K562 (cell line): ENCODE measurements around the gene TAF5L. TPM values are rescaled to one million over a fixed set of nuclear protein-coding genes. Genes with fewer than 3 reads are reported as not detected.

Source experiments
- ATAC-seq: fragments of 200-7000 bp; cut with Tn5 transposase; 3 replicates; pipeline ENCODE4 v1.9.1; 2020; ENCODE audit warnings: moderate library complexity
- BruUV-seq: library from RNA; stranded (reverse); fragments of 400-500 nt; replicated peaks from 2 replicates; lab custom pipeline; 2021; lab: Mats Ljungman, UMichigan
- CTCF ChIA-PET: fragments of 300-600 bp; formaldehyde crosslinking; extraction: SDS; loops from one replicate; lab custom pipeline; 2021; ENCODE audit warnings: low intra/inter-chr PET ratio; lab: Yijun Ruan, JAX
- POLR2A ChIA-PET: fragments of 300-600, 350-650 bp; sonication (Branson Sonifier 250); formaldehyde crosslinking; extraction: SDS; loops from one replicate; lab custom pipeline; 2021; ENCODE audit warnings: antibody characterized with exemption, inconsistent platforms; lab: Yijun Ruan, JAX
- DNase-seq, 4 experiments: peaks; one replicate each; pipeline versions ENCODE4 v3.0.0 to v3.0.0-alpha.2; 2011 to 2018; ENCODE audit warnings: low spot score in 3 of 4, mixed read lengths in 3 of 4; ENCODE audit errors: extremely low read depth in 1 of 4
- FAIRE-seq: peaks from 2 replicates; lab custom pipeline; 2011; peaks lifted over from hg19 to GRCh38; lab: Jason Lieb, UNC
- H2AFZ ChIP-seq: 2 replicates; pipeline ENCODE4 v1.6.0; 2011; ENCODE audit warnings: low read depth, low read length, control low read depth, inconsistent platforms
- H3K27ac ChIP-seq: fragments of 200-600 bp; 3 replicates; pipeline ENCODE4 v1.8.0; 2011; ENCODE audit warnings: low read depth, mild to moderate bottlenecking, control low read depth, inconsistent platforms, low read length, moderate library complexity, mixed read lengths; ENCODE audit errors: extremely low read depth
- H3K27me3 ChIP-seq, 2 experiments: fragments of 300-600 bp in 1 of 2; 2 replicates in 1 of 2; 3 replicates in 1 of 2; pipeline versions ENCODE4 v1.6.0 to v1.8.0; 2011; ENCODE audit warnings: inconsistent platforms in 2 of 2, low read length in 2 of 2, mild to moderate bottlenecking in 1 of 2, mixed read lengths in 1 of 2, moderate library complexity in 1 of 2; ENCODE audit not compliant: control insufficient read depth in 2 of 2, insufficient read depth in 2 of 2
- H3K36me3 ChIP-seq: fragments of 300-600 bp; 3 replicates; pipeline ENCODE4 v1.8.0; 2011; ENCODE audit warnings: mild to moderate bottlenecking, low read length, inconsistent platforms; ENCODE audit not compliant: control insufficient read depth, insufficient read depth
- H3K4me1 ChIP-seq, 2 experiments: fragments of 200-600 bp in 1 of 2; replicated peaks in 1 of 2; 2 replicates in 1 of 2; 3 replicates in 1 of 2; pipeline versions ENCODE4 v1.5.1 to v1.8.0; 2011; ENCODE audit warnings: inconsistent platforms in 2 of 2, low read length in 2 of 2, mild to moderate bottlenecking in 1 of 2, mixed read lengths in 1 of 2, moderate library complexity in 1 of 2; ENCODE audit not compliant: control insufficient read depth in 2 of 2, insufficient read depth in 2 of 2
- H3K4me2 ChIP-seq: 2 replicates; pipeline ENCODE4 v1.6.1; 2011; ENCODE audit warnings: low read length, control low read depth, inconsistent platforms, mixed read lengths; ENCODE audit not compliant: insufficient read depth
- H3K4me3 ChIP-seq: fragments of 200-600 bp; sonication (generic), shearing (Covaris generic); 2 replicates; pipeline ENCODE4 v1.5.1; 2016; ENCODE audit warnings: control low read depth, inconsistent platforms
- H3K79me2 ChIP-seq: fragments of 200-600 bp; 3 replicates; pipeline ENCODE4 v1.8.0; 2011; ENCODE audit warnings: low read length, inconsistent platforms; ENCODE audit not compliant: control insufficient read depth, insufficient read depth
- H3K9ac ChIP-seq, 2 experiments: 2 replicates each; pipeline versions ENCODE4 v1.6.0 to v1.6.1; 2011; ENCODE audit warnings: low read depth in 2 of 2, low read length in 2 of 2, control low read depth in 1 of 2, inconsistent platforms in 1 of 2, mild to moderate bottlenecking in 1 of 2, mixed read lengths in 1 of 2; ENCODE audit not compliant: insufficient read depth in 1 of 2
- H3K9me1 ChIP-seq: one replicate; pipeline ENCODE4 v1.6.0; 2011; ENCODE audit warnings: inconsistent platforms, mild to moderate bottlenecking, low read length, moderate library complexity; ENCODE audit not compliant: control insufficient read depth, insufficient read depth
- H3K9me3 ChIP-seq: replicated peaks from 2 replicates; pipeline ENCODE4 v1.5.1; 2011; ENCODE audit warnings: low read depth, low read length, inconsistent platforms; ENCODE audit not compliant: control insufficient read depth, insufficient read depth
- H4K20me1 ChIP-seq: replicated peaks from 2 replicates; pipeline ENCODE4 v1.6.1; 2011; ENCODE audit warnings: low read length, inconsistent platforms, mixed read lengths; ENCODE audit not compliant: control insufficient read depth, insufficient read depth
- CBX5 ChIP-seq: IDR thresholded peaks from 2 replicates; pipeline ENCODE4 v1.6.1; 2014; ENCODE audit warnings: low read depth, borderline replicate concordance
- ELF1 ChIP-seq: fragments of 200-800 bp; sonication (Bioruptor generic); IDR thresholded peaks from 2 replicates; pipeline ENCODE4 v1.6.1; 2016; ENCODE audit warnings: missing genetic modification characterization, missing compliant biosample characterization
- FOSL1 ChIP-seq: fragments of 200-800 bp; sonication (Bioruptor generic); conservative IDR thresholded peaks from 2 replicates; pipeline ENCODE4 v1.6.1; 2016; ENCODE audit warnings: missing genetic modification characterization, missing compliant biosample characterization
- MEF2A ChIP-seq: IDR thresholded peaks from 2 replicates; pipeline ENCODE4 v1.6.1; 2011; ENCODE audit warnings: low read depth, mild to moderate bottlenecking, low read length, moderate library complexity; ENCODE audit not compliant: control insufficient read depth
- MTF1 ChIP-seq: fragments of 250-450 bp; sonication (Bioruptor Pico); IDR thresholded peaks from 2 replicates; pipeline ENCODE4 v1.9.0; 2021; ENCODE audit warnings: moderate library complexity, mild to moderate bottlenecking, inconsistent platforms, borderline replicate concordance
- REST ChIP-seq, 2 experiments: fragments of 450-650 bp; formaldehyde crosslinking in 1 of 2; IDR thresholded peaks; 2 replicates each; pipeline versions ENCODE4 v1.4.0 to v1.6.1; 2014 to 2020; ENCODE audit warnings: mild to moderate bottlenecking in 2 of 2, borderline replicate concordance in 1 of 2, low read depth in 1 of 2
- STAG1 ChIP-seq: sonication (generic); formaldehyde crosslinking; IDR thresholded peaks from 2 replicates; pipeline ENCODE4 v1.5.0; 2020; ENCODE audit warnings: missing genetic modification reagents, borderline replicate concordance
- TRIM24 ChIP-seq, 2 experiments: fragments of 450-650 bp; IDR thresholded peaks; 2 replicates each; pipeline ENCODE4 v1.6.1; 2016
- ZNF311 ChIP-seq: fragments of 250-450 bp; sonication (Bioruptor Pico); IDR thresholded peaks from 2 replicates; pipeline ENCODE4 v1.4.0; 2020; ENCODE audit warnings: mild to moderate bottlenecking, moderate library complexity
- ZNF324 ChIP-seq: fragments of 250-450 bp; sonication (Bioruptor Pico); IDR thresholded peaks from 2 replicates; pipeline ENCODE4 v1.4.0; 2020; ENCODE audit warnings: mild to moderate bottlenecking
- ZNF766 ChIP-seq: fragments of 200-800 bp; sonication (Bioruptor generic); conservative IDR thresholded peaks from 2 replicates; pipeline ENCODE4 v1.6.1; 2016; ENCODE audit warnings: missing genetic modification characterization, missing compliant biosample characterization
- ZNF830 ChIP-seq: fragments of 250-450 bp; sonication (Bioruptor Pico); IDR thresholded peaks from 2 replicates; pipeline ENCODE4 v1.5.0; 2021; ENCODE audit warnings: mild to moderate bottlenecking
- WGBS: fragments of 100-300 bp; shearing (Covaris generic); methylation state at CpG from one replicate; pipeline ENCODE4 v1.1.6; 2016; ENCODE audit warnings: low coverage, mixed read lengths; ENCODE audit not compliant: insufficient coverage; ENCODE audit errors: missing lambda C conversion rate; 5-methylcytosine and 5-hydroxymethylcytosine counted together
- in situ Hi-C: fragments of 300-500 bp; cut with MboI; formaldehyde crosslinking; loops from 4 replicates; pipeline ENCODE4 v1.15.0; 2018; ENCODE audit warnings: inconsistent platforms, mixed read lengths
- intact Hi-C: fragments of 100-400 bp; cut with micrococcal nuclease; formaldehyde crosslinking; loops from 2 replicates; pipeline ENCODE4 v1.14.2; 2022
- polyA plus RNA-seq, 8 experiments: library from polyadenylated mRNA; depleted of rRNA in 4 of 8; stranded (reverse) in 5 of 8; unstranded in 3 of 8; fragments of >200 nt; fragmentation: Nextera tagmentation in 2 of 8; fragmentation: Illumina TruSeq in 1 of 8; extraction: Ambion mirVana in 2 of 8; extraction: Trizol in 1 of 8; gene quantifications; 2 replicates each; pipeline versions ENCODE4 v1.2.1 to v1.2.3, GENCODE V29; 2011 to 2014; ENCODE audit warnings: inconsistent platforms in 1 of 8, missing spikeins in 1 of 8
- total RNA-seq, 7 experiments: library from RNA; depleted of rRNA in 6 of 7; stranded (reverse); fragments of >200 nt in 6 of 7; fragmentation: Illumina TruSeq in 2 of 7; extraction: Trizol in 2 of 7; gene quantifications; 2 replicates each; pipeline versions ENCODE4 v1.2.1 to v1.2.3, GENCODE V29; 2011 to 2021; ENCODE audit warnings: low replicate concordance in 1 of 7

Gene TAF5L
- total and polyA plus RNA-seq, 9 of the 15 experiments (the other 6 are each of a cell fraction or from before 2014, with no cell fraction given) = 2.2 to 34.2 (median 23.3) TPM

GRCh38 chr1:229631966-229632365, 6.0 kb upstream of the TAF5L start:
- H3K79me2 ChIP-seq = peaks cover 78% of the 10 kb centered on the region
- CTCF ChIA-PET = no interaction called here

More at GRCh38 chr1:229631966-229632365, 6.0 kb upstream of the TAF5L start:
- Histone ChIP-seq H2AFZ (no peak overlapping the region), H3K9ac (no peak overlapping the region), H3K9me3 (no peaks in the 10 kb centered on the region), H3K36me3 (peaks cover 82% of the 10 kb centered on the region), H3K4me2 (no peak overlapping the region), H4K20me1 (peaks cover 11% of the 10 kb centered on the region), H3K4me1 (no peaks in the 10 kb centered on the region; a peak in 1 of 5 replicates), H3K27ac (no peak overlapping the region), H3K27me3 (no peaks in the 10 kb centered on the region), H3K4me3 (no peak overlapping the region), H3K9me1 (no peaks in the 10 kb centered on the region)
- no TSS peak for BruUV-seq
- DNase-seq = no peak
- FAIRE-seq = no peak
- 94% methylated on average over 6 of the region's 6 CpGs for WGBS
- TF ChIP-seq REST (IDR thresholded peaks at IDR 0.05; ENCODE audit: borderline replicate concordance) (no peak), REST (CRISPR knock-in tag; IDR thresholded peaks at IDR 0.05; ENCODE audit: low read depth) (no peak), FOSL1 (tag) (no peak), MEF2A (no peak), CBX5 (no peak), TRIM24 (IDR thresholded peaks at IDR 0.05) (no peak), MTF1 (CRISPR knock-in tag) (no peak), STAG1 (CRISPR knock-in tag) (no peak), ZNF324 (no peak), ELF1 (tag) (no peak), ZNF766 (no peak), ZNF311 (no peak), ZNF830 (CRISPR knock-in tag) (no peak)
- intact Hi-C loops (no loop called here), in situ Hi-C loops (no loop called here)
- POLR2A ChIA-PET = interaction anchor here (0.7 kb wide), 1 partner anchor 294 kb away, joined by 3 read pairs; no protein-coding TSS in a partner anchor
- ATAC-seq = no peak
